B cell (primary cell): ENCODE measurements around the gene EIF5.

ENCODE experiments used
- EZH2 ChIP-seq: IDR thresholded peaks from 2 replicates; pipeline ENCODE4 v1.6.1; 2012; ENCODE audit warnings: borderline replicate concordance, low read depth, mild to moderate bottlenecking, moderate library complexity, low read length; ENCODE audit not compliant: insufficient read depth, poor library complexity, severe bottlenecking
- TF ChIP-seq, protein P1 (sequence below): fragments of 200-600 bp; IDR thresholded peaks from one replicate; pipeline ENCODE4 v1.8.0; 2022; ENCODE audit warnings: antibody characterized with exemption, mild to moderate bottlenecking

DNA sequence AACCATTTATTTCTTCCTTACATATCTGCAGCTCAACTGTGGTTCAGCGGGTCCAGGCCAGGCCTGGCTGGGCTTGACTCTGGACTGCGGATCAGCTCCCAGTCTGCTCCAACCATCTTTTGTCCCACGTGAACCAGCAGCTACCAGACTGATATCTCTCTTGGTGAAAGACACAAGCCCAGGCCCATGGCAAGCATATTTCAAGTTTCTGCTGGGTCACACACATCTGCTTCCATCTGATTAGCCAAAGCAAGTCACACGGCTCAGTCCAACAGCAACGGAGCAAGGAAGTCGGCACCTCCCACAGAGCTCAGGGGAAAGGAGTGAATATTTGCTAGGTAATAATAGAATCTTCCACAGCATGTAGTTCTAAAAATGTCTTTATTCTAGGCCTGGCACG, 26.5 kb downstream of the EIF5 start:
- TF ChIP-seq, protein P1, sequence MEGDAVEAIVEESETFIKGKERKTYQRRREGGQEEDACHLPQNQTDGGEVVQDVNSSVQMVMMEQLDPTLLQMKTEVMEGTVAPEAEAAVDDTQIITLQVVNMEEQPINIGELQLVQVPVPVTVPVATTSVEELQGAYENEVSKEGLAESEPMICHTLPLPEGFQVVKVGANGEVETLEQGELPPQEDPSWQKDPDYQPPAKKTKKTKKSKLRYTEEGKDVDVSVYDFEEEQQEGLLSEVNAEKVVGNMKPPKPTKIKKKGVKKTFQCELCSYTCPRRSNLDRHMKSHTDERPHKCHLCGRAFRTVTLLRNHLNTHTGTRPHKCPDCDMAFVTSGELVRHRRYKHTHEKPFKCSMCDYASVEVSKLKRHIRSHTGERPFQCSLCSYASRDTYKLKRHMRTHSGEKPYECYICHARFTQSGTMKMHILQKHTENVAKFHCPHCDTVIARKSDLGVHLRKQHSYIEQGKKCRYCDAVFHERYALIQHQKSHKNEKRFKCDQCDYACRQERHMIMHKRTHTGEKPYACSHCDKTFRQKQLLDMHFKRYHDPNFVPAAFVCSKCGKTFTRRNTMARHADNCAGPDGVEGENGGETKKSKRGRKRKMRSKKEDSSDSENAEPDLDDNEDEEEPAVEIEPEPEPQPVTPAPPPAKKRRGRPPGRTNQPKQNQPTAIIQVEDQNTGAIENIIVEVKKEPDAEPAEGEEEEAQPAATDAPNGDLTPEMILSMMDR, result no peak
- TF ChIP-seq EZH2, result no peak
